Activated CD8-positive, alpha-beta T cell treated with anti-CD3 and anti-CD28 coated beads for 36 hours (primary cell): ENCODE results near the gene RSKR. TPM values are rescaled to one million over a fixed set of nuclear protein-coding genes. Genes with fewer than 3 reads are reported as not detected.

Experiments used
- ATAC-seq: fragments of 200-7000 bp; cut with Tn5 transposase; one replicate; pipeline ENCODE4 v1.10.0; 2021; ENCODE audit warnings: mild to moderate bottlenecking, moderate library complexity
- CTCF ChIA-PET: fragments of 350-600 bp; sonication (Branson Sonifier 250); formaldehyde crosslinking; loops from one replicate; lab custom pipeline; 2021; ENCODE audit warnings: antibody characterized with exemption; lab: Charles Lee
- POLR2A ChIA-PET: fragments of 350-600 bp; sonication (Branson Sonifier 250); formaldehyde crosslinking; loops from one replicate; lab custom pipeline; 2021; ENCODE audit warnings: antibody characterized with exemption; lab: Charles Lee
- DNase-seq: peaks from one replicate; pipeline ENCODE4 v3.0.0-alpha.2; 2020
- H3K27ac Mint-ChIP-seq: one replicate; pipeline ENCODE4 v1.8.0; 2021; ENCODE audit warnings: mild to moderate bottlenecking, mixed read lengths
- H3K27me3 Mint-ChIP-seq: one replicate; pipeline ENCODE4 v1.8.0; 2021; ENCODE audit warnings: mixed read lengths
- H3K36me3 Mint-ChIP-seq: one replicate; pipeline ENCODE4 v1.8.0; 2021; ENCODE audit warnings: low read depth, mixed read lengths
- H3K4me1 Mint-ChIP-seq: one replicate; pipeline ENCODE4 v1.8.0; 2021; ENCODE audit warnings: low read depth, mixed read lengths
- H3K4me3 Mint-ChIP-seq: one replicate; pipeline ENCODE4 v1.8.0; 2021; ENCODE audit warnings: mild to moderate bottlenecking, moderate library complexity, mixed read lengths
- H3K9me3 Mint-ChIP-seq: one replicate; pipeline ENCODE4 v1.8.0; 2021; ENCODE audit warnings: mixed read lengths
- intact Hi-C: fragments of 100-400 bp; cut with micrococcal nuclease; formaldehyde crosslinking; loops from one replicate; pipeline ENCODE4 v1.10.0; 2022
- total RNA-seq, 2 experiments: library from RNA; stranded (reverse); gene quantifications; one replicate each; pipeline ENCODE4 v1.2.3, GENCODE V29; 2021
- TF ChIP-seq, protein P1 (sequence below): fragments of 200-600 bp; IDR thresholded peaks from one replicate; pipeline ENCODE4 v1.8.0; 2022; ENCODE audit warnings: antibody characterized with exemption, mild to moderate bottlenecking

The RSKR gene
- total RNA-seq, 2 experiments from 2014 or later, result 22.5 to 24.9 TPM

DNA sequence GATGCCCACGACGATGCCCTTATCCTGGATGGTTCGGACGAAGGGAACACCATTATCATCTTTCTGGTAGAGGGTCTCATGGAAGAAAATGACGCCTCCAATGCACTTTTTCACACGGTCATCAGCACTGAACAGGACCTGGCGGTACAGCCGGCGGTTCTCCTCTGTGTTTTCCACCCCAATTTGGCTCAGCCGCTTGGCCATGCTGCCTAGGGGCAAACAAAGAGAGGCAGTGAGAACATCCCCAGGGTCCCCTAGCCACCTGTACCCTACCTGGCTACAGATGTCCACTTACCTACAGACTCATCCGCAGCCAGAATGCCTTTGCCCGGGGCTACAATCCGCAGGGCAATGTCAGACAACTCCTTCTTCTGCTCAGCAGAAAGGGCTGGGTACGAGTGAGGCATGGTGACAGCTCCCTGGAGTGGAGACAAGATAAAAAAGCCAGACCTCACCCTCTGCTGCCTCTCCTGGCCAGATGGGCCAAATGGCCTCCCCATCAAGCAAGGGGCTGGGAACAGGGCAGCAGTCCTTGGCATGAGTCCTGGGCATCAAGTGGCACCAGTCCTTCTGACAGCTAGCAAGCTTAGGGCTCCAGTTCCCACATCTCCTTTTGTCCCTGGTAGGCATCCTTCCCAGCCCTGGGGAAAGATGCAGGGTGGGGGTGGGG is 38.7 kb downstream of the RSKR start:
- no peaks in the 10 kb centered on the region for H3K9me3 Mint-ChIP-seq
- DNase-seq, result peak; percentile 14
- peaks cover 59% of the 10 kb centered on the region for H3K36me3 Mint-ChIP-seq
- no peaks in the 10 kb centered on the region for H3K27me3 Mint-ChIP-seq
- H3K4me3 Mint-ChIP-seq, result no peak overlapping the region
- POLR2A ChIA-PET, result interaction anchor here (1.3 to 9.1 kb wide), 4 partner anchors 17 to 68 kb away, joined by 3 to 58 read pairs (median 4); partner anchors contain the start of gene SPAG5
- CTCF ChIA-PET, result interaction anchor here (0.7 to 4.4 kb wide), 8 partner anchors 10 to 57 kb away, joined by 3 to 27 read pairs (median 4); no protein-coding TSS in a partner anchor
- H3K4me1 Mint-ChIP-seq, result peaks cover 45% of the 10 kb centered on the region
- no peak for ATAC-seq
- H3K27ac Mint-ChIP-seq, result no peak overlapping the region
- TF ChIP-seq, protein P1, sequence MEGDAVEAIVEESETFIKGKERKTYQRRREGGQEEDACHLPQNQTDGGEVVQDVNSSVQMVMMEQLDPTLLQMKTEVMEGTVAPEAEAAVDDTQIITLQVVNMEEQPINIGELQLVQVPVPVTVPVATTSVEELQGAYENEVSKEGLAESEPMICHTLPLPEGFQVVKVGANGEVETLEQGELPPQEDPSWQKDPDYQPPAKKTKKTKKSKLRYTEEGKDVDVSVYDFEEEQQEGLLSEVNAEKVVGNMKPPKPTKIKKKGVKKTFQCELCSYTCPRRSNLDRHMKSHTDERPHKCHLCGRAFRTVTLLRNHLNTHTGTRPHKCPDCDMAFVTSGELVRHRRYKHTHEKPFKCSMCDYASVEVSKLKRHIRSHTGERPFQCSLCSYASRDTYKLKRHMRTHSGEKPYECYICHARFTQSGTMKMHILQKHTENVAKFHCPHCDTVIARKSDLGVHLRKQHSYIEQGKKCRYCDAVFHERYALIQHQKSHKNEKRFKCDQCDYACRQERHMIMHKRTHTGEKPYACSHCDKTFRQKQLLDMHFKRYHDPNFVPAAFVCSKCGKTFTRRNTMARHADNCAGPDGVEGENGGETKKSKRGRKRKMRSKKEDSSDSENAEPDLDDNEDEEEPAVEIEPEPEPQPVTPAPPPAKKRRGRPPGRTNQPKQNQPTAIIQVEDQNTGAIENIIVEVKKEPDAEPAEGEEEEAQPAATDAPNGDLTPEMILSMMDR, result no peak
- intact Hi-C loops, result no loop called here

DNA sequence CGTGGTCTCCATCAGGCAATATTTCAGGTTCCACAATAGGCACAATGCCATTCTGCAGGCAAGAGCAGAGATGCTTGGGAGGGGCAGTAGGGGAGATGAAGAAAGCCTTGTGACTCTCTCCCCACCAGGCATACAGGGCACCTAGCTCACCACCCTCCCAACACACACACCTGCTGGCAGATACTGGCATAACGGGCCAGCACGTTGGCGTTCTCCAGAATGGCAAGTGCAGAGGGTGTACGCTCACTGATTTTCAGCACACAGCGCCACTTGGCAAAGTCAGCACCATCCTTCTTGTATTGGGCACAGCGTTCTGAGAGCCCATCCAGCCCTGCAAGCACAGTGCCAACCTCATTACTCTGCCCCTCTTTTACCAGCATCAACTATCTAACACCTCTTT is 39.5 kb downstream of the RSKR start:
- Mint-ChIP-seq H3K36me3 (peaks cover 56% of the 10 kb centered on the region), H3K27ac (no peak overlapping the region), H3K9me3 (no peaks in the 10 kb centered on the region), H3K4me1 (peaks cover 43% of the 10 kb centered on the region), H3K27me3 (no peaks in the 10 kb centered on the region), H3K4me3 (peak overlapping the region; percentile 10)
- TF ChIP-seq, protein P1, result no peak
- intact Hi-C loops, result no loop called here
- ChIA-PET CTCF (interaction anchor here (0.7 to 1.7 kb wide), 2 partner anchors 11 to 24 kb away, joined by 3 to 4 read pairs; no protein-coding TSS in a partner anchor), POLR2A (interaction anchor here (1.3 to 1.6 kb wide), 2 partner anchors 16 to 38 kb away, joined by 3 to 5 read pairs; no protein-coding TSS in a partner anchor)
- DNase-seq (no peak), ATAC-seq (no peak)

DNA sequence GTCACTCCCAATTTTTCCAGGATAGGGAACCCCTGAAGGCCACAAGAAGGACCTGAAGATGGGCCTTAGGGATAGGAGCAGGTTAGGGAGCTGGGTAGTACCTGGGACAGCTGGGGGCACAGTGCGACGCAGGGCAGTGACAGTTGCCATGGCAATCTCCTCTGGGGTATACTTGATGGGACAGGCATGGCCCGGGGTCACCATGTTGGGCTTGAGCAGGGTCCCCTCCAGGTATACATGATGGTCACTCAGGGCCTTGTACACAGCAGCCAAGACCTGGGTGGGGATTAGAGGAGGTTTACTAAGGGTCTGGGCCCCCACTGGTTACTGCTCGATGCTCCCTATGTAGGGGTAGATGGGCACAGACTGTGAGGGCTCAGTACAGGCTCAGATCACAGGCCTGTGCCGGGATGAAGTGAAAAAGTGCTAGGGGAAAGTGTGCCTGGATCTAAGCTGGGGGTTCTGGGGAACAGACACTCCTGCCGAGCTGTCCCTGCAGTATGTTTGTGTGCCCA is 40.0 kb downstream of the RSKR start:
- Mint-ChIP-seq H3K4me1 (peaks cover 41% of the 10 kb centered on the region), H3K36me3 (peaks cover 53% of the 10 kb centered on the region), H3K9me3 (no peaks in the 10 kb centered on the region), H3K27ac (no peak overlapping the region), H3K27me3 (no peaks in the 10 kb centered on the region), H3K4me3 (no peak overlapping the region)
- intact Hi-C loops, result no loop called here
- TF ChIP-seq, protein P1, result peak; percentile 7
- DNase-seq, result no peak
- ATAC-seq, result no peak
- CTCF ChIA-PET, result interaction anchor here (1.8 kb wide), 1 partner anchor 34 kb away, joined by 4 read pairs; no protein-coding TSS in a partner anchor
- POLR2A ChIA-PET, result interaction anchor here (1.3 kb wide), 1 partner anchor 37 kb away, joined by 3 read pairs; no protein-coding TSS in a partner anchor

DNA sequence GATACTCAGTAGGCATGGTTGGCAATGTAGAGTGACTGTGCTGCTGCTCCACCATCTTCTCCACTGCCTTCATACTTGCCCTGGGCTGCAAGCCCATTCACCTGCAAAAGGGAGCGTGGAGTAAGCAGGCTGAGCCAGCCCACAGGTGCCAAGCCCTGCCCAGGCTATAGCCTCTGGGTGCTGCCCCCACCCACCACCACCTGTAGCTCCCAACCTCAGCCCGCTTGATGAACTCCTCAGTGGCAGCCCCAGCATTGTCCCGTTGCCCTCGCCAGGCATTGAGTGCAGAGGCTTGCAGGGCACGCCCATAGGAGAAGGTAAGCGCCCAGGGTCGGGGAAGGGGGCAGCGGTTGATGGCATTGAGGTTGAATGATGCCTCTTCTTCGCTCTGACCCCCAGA is 40.5 kb downstream of the RSKR start:
- ATAC-seq (no peak), DNase-seq (no peak)
- Mint-ChIP-seq H3K36me3 (peaks cover 49% of the 10 kb centered on the region), H3K4me1 (peaks cover 42% of the 10 kb centered on the region), H3K27ac (no peak overlapping the region), H3K27me3 (no peaks in the 10 kb centered on the region), H3K9me3 (no peaks in the 10 kb centered on the region), H3K4me3 (no peak overlapping the region)
- intact Hi-C loops, result no loop called here
- CTCF ChIA-PET, result interaction anchor here (1.8 to 4.0 kb wide), 2 partner anchors 25 to 33 kb away, joined by 4 to 31 read pairs; no protein-coding TSS in a partner anchor
- POLR2A ChIA-PET, result interaction anchor here (0.8 to 3.4 kb wide), 3 partner anchors 9 to 217 kb away, joined by 3 to 14 read pairs (median 3); no protein-coding TSS in a partner anchor
- TF ChIP-seq, protein P1, result no peak
